GM19395 (cell line): ENCODE results near the gene ZNF778.
"Not testable (repeated sequence)": the region's sequence is repeated elsewhere in the genome, so short reads cannot be mapped to it uniquely, and the experiment has no call there.

Experiments used
- ATAC-seq: cut with Tn5 transposase; IDR thresholded peaks from one replicate; pipeline ENCODE4 v1.9.1; 2021; ENCODE audit warnings: mild to moderate bottlenecking, moderate library complexity; ENCODE audit not compliant: unreplicated experiment

Gene ZNF778

DNA sequence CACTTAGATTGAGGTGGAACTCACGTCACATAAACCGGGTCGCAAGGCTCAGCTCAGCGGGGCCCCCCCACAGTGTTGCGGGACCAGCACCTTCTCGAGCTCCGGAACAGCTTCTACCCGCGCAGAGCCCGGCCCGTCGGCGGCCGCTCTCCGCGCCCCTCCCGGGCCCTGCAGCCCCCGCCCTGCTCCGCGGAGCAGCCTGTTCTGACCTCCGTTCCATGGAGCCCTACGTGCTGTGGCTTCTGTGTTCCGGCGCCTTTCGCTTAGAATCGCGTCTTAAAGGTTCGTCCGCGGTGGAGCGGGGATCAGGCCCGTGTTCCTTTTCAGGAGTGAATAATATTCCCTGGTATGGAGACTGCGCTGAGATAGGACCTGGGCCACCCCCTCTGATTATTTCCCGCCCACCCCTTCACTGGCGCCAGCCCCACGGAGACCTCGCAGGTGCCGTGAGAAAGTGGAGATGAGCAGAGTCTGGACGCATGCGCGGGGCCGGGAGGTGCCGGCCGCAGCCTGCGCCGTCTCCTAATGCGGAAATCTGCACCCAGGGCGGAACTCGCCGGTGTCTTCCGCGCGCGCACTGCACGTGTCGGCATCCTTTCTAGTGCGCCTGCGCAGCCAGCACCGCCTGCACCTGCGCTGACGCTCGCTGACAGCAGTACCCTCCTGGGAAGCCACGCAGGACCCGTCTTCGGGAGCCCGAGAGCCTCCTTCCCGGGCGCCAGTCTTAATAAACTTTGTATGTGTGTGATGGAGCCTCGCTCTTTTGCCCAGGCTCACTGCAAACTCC is 30.9 kb downstream of the ZNF778 start:
- ATAC-seq, result no peak

DNA sequence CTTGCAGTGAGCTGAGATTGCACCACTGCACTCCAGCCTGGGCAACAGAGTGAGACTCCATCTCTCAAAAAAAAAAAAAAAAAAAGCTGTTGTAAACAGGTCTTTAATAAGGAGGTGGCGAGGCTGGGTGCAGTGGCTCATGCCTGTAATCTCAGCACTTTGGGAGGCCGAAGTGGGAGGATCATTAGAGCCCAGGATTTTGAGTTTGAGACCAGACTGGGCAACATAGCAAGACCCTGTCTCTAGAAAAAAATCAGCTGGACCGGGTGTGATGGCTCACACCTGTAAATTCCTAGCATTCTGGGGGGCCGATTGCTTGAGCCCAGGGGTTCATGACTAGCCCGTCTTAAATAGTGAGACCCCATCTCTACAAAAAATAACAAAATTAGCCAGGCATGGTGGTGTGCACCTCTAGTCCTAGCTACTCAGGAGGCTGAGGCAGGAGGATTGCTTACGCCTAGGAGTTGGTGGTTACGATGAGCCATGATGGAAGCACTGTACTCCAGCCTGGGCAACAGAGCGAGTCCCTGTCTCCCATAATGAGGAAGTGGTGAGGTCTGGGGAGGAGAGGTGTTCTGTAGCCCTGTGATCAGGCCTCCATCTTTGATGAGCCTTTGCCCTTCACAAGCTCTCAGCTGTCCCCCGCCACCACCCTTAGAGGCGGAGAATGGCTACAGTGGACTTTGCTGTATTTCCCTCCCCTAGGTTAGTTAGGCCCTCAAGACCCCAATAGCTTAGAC is 36.2 kb downstream of the ZNF778 start:
- no peak for ATAC-seq

DNA sequence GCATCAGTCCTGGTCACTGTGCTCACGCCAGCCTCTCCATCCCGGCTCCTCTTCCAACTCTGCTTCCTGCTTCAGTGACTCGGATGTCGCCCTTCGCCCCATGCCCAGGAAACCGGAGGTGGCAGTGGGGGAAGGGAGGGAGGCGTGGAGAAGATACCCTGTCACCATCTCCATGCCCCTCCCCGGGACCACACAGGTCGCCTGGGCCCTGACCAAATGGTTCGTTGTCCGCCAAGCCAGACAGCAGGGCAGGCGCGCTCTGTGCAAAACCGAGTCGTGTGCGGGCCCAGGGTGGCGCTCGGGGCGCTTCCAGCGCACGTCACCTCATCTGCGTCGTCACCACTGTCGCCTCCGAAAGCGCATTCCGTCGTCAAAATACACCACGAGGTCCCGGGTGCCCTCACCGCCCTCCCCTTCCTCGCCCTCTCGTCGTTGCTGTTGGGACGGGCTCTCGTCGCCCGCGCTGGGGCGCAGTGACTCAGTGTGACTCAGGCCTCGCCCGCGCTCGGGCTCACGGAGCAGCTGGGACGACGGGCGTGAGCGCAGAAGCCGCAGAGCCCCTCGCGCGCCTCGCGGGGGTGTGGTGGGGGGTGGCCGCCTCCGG is 39.2 kb downstream of the ZNF778 start:
- no peak for ATAC-seq

DNA sequence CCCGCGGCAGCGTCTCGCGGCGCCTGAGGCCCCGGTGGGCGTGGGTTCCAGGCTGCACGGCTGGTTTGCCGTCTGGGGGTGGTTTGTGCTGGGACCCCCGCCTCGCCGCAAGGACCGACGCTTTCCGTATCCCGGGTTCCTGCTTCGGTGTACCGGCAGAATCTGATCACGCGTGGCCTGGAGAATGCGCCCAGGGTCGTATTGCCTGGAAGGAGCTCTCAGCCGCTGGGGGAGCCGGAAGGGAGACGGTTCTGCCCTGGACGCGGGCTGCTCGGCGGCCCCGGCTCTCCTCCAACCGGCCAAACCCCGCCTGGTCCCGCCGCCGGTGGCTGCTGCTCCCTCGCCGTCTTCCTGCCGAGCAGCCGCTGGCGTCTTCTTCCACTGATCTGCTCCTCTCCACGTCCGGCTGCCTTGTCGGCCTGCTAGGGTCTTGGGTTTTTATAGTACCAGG is 39.8 kb downstream of the ZNF778 start:
- ATAC-seq, result no peak

GRCh38 chr16:89257757-89258465 is 40.4 kb downstream of the ZNF778 start:
- no peak for ATAC-seq

- not testable (repeated sequence) for ATAC-seq
These were observed 42.4 kb downstream of the ZNF778 start for GRCh38 chr16:89259901-89260300.

DNA sequence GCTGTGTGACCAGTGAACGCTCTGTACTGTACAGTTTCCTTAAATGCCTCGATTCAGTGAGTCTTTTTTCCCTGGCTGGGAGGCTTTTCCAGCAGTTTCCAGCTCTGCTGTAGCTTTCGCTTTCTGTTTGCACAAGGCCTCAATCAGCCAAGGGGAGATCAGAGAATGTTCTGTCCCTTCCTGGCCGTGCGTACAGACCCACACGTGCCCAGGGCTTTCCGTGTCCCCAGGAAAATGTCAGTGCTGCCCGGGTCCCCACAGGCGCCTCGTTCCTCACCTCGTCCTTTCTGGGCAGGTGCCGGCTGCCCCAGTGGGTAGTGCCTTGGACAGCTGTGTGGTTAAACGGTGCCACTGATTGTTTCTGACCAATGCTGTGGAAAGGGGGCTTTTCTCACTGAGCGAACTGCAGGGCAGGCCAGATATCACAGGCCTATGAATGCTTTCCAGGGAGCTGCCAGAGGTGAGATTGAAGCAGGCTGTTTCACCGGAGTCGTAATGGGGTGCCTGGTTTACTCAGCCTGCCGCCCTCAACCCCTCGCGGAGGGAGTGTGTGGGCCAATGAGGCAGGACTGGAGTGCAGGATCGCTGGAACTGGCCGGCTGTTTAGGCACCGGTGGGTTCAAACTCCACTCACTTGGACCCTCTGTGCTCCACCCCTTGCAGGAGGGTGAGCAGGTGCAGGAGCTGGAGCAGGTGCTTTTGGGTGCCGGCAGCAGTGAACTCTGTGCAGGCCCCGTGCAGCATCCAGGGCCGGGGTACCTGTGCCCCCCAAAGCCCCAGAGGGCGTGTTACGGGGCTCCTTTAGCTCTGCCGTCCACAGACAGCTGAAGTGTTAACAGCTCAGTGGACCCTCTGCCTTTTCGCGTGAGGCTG is 44.4 kb downstream of the ZNF778 start:
- ATAC-seq, result no peak

DNA sequence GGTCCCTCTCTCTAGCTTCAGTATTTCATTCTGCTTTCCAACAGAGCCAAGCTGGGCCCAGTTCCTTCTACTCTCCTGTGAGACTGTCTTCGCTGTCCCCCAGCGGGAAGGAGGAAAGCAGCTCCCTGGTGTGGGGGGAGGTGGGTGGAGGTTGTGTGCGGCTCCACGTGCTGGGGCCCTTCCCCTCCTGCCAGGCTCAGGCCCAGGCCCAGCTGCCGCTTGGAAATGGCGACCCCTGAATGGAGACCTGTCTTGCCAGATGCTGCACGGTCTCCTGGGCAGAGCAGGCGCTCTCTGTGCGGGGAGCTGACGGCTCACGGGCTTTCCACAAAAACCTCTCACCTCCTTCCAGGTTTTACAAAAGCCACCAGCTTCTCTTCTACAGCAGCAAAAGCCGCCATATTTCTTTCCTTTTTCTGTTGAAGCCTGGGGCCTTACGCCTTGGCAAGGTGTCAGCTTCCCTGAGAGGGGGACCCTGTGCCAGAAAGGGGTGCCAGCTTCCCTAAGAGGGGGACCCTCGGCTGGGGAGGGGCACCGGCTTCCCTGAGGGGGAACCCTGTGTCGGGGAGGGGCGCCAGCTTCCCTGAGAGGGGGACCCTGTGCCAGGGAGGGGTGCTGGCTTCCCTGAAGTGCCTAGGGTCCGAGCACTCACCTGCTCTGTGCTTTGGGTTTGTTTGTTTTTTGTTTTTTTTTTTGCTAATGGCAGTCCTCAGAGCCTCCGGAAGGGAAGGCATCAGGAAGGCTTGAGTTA is 47.5 kb downstream of the ZNF778 start:
- ATAC-seq, result no peak

DNA sequence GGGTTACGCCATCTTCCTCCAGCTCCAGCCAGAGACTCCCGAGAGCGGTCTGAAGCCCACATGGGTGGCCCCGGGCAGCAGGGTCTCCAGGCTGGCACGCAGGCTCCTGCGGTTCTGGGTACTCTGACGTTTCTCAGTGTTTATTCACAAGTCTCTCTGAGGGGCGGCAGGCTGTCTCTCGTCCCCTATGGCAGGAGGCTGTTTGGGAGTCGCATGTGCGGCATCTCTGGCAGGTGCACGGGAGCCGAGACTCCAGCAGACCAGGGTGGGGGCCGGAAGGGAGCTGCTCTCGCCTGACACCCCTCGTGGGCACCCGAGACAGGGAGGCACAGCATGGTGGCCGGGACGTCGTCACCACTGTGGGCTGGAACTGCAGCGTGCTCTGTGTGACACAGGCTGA is 48.1 kb downstream of the ZNF778 start:
- no peak for ATAC-seq

DNA sequence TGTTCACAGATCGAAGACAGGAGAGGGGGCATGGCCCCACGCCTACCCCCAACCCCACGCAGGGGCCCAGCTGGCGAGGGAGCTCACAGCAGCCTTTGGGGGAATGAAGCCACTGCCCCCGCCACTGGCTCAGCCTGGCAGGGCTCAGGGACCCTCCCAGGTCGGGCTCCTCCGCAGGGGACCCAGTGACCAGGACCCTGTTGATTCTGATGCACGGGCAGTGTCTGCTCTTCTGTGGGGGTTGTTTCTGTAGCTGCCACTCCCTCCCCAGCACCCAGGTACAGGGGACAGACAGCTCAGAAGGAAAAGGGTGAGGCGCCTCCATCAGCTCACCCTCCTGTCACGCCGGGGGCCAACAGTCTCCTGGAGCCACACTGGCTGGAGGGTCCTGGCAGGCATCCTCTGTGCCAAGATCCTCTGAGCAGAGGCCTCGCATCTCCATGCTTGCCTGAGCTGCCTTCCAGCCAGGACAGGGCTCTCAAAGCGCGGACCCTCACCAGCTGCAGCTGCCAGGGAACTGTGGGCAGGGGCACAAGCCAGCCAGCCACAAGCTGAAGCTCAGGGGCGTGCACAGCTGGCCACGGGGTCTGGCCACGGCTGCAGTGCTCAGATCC is 49.1 kb downstream of the ZNF778 start:
- ATAC-seq, result no peak

DNA sequence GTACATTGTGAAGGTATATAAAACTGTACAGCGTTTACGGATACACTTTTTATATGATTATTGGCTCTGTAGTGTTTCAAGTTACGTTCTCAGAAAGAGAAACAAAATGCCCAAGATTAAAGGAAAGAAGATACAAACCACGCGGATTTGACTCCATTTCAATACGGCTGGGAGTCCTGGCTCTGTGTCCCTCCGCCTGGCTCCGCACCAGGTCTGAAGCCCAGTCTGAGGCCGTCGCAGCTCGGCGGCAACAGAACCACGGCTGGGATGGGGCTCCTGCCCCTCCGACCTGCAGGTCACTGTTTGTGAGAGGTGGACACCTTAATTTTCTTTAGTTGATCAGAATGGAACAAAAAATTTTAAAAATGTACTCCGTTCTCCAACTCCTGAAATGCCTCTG is 50.2 kb downstream of the ZNF778 start:
- not testable (repeated sequence) for ATAC-seq

DNA sequence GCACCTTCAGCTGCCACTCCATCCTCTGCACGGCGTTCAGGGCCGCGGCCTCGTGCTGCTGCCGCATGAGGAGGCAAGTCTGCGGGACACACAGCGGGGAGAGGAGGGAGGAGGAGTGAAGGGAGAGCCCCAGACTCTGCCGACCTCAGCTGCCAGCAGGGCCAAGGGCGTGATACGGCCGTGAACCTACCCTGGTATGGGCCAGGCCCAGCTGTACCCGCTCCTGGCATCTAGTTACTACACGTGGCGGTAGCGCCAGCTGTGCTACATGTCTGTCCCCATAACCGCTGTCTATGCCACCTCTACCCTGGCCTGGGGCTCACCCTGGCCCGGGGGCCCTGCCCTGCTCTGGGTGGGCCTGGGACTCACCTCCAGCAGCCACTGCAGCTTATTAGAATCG is 51.1 kb downstream of the ZNF778 start:
- no peak for ATAC-seq

- ATAC-seq, result no peak
These were observed 51.7 kb downstream of the ZNF778 start for GRCh38 chr16:89268987-89269735.

- ATAC-seq, result no peak
These were observed 52.5 kb downstream of the ZNF778 start for GRCh38 chr16:89269805-89270665.

GRCh38 chr16:89270666-89271345 is 53.3 kb downstream of the ZNF778 start:
- no peak for ATAC-seq

DNA sequence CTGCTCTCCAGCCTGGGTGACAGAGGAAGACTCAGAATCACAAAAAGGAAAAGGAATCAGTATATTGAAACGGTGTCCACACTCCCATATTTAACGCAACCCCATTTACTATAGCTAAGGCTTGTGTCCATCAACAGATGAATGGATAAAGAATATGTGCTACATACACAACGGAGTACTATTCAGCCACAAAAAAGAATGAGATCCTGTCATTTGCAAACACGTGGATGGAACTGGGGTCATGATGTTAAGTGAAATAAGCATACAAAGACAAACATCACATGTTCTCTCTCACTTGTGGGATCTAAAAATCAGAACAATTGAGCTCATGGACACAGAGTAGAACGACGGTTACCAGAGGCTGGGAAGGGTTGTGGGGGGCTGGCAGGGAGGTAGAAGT is 55.1 kb downstream of the ZNF778 start:
- ATAC-seq, result no peak
